CD14-positive monocyte (primary cell): ENCODE results near the gene EIF4H. TPM values are rescaled to one million over a fixed set of nuclear protein-coding genes. Genes with fewer than 3 reads are reported as not detected.
"Not testable (repeated sequence)": the region's sequence is repeated elsewhere in the genome, so short reads cannot be mapped to it uniquely, and the experiment has no call there.

Experiments used
- DNase-seq, 3 donors: peaks; one replicate each; pipeline ENCODE4 v3.0.0-alpha.2; 2011 to 2022
- H2AFZ ChIP-seq: 2 replicates; pipeline ENCODE4 v1.6.0; 2012; ENCODE audit warnings: mild to moderate bottlenecking, low read depth, low read length, inconsistent platforms; ENCODE audit not compliant: insufficient read depth, poor library complexity, severe bottlenecking
- H3K27ac ChIP-seq, 2 donors: 1 replicate in 1 of 2; 2 replicates in 1 of 2; pipeline ENCODE4 v1.5.1; 2012 to 2013; ENCODE audit warnings: low read length in 2 of 2, control low read depth in 1 of 2, inconsistent platforms in 1 of 2, low read depth in 1 of 2, mild to moderate bottlenecking in 1 of 2
- H3K27me3 ChIP-seq, 2 donors: one replicate each; pipeline versions ENCODE4 v1.6.0 to v1.6.1; 2011 to 2013; ENCODE audit warnings: low read length in 2 of 2; ENCODE audit not compliant: control insufficient read depth in 2 of 2, insufficient read depth in 2 of 2
- H3K36me3 ChIP-seq, 2 donors: replicated peaks in 1 of 2; 1 replicate in 1 of 2; 2 replicates in 1 of 2; pipeline versions ENCODE4 v1.5.1 to v1.6.1; 2012 to 2013; ENCODE audit warnings: low read length in 2 of 2, control low read depth in 1 of 2, inconsistent platforms in 1 of 2, mild to moderate bottlenecking in 1 of 2; ENCODE audit not compliant: insufficient read depth in 2 of 2, control insufficient read depth in 1 of 2
- H3K4me1 ChIP-seq, 2 donors: 1 replicate in 1 of 2; 2 replicates in 1 of 2; pipeline versions ENCODE4 v1.5.1 to v1.6.1; 2012 to 2013; ENCODE audit warnings: low read length in 2 of 2, control low read depth in 1 of 2, inconsistent platforms in 1 of 2, mild to moderate bottlenecking in 1 of 2, moderate library complexity in 1 of 2; ENCODE audit not compliant: insufficient read depth in 2 of 2, control insufficient read depth in 1 of 2
- H3K4me2 ChIP-seq: replicated peaks from 2 replicates; pipeline ENCODE3; 2012; ENCODE audit warnings: low read length, moderate library complexity, mild to moderate bottlenecking; ENCODE audit not compliant: poor library complexity, severe bottlenecking; ENCODE audit errors: extremely low read depth
- H3K4me3 ChIP-seq, 3 experiments: fragments of 200-600 bp in 1 of 3; sonication (generic) in 1 of 3; replicated peaks in 1 of 3; 1 replicate in 2 of 3; 2 replicates in 1 of 3; pipeline ENCODE4 v1.5.1; 2011 to 2013; ENCODE audit warnings: low read length in 3 of 3, mild to moderate bottlenecking in 3 of 3, control low read depth in 2 of 3, low read depth in 2 of 3, inconsistent platforms in 1 of 3, moderate library complexity in 1 of 3
- H3K79me2 ChIP-seq: 2 replicates; pipeline ENCODE4 v1.6.0; 2012; ENCODE audit warnings: mild to moderate bottlenecking, control low read depth, inconsistent platforms, low read length, moderate library complexity; ENCODE audit not compliant: insufficient read depth
- H3K9ac ChIP-seq: 2 replicates; pipeline ENCODE4 v1.6.0; 2017; ENCODE audit warnings: low read length, mild to moderate bottlenecking; ENCODE audit not compliant: insufficient read depth, poor library complexity, severe bottlenecking
- H3K9me3 ChIP-seq, 2 donors: replicated peaks in 1 of 2; 1 replicate in 1 of 2; 2 replicates in 1 of 2; pipeline versions ENCODE4 v1.5.1 to v1.6.1; 2012 to 2013; ENCODE audit warnings: low read length in 2 of 2, control low read depth in 1 of 2; ENCODE audit not compliant: control insufficient read depth in 1 of 2, insufficient read depth in 1 of 2
- H4K20me1 ChIP-seq: 2 replicates; pipeline ENCODE4 v1.6.0; 2012; ENCODE audit warnings: mild to moderate bottlenecking, low read length, control low read depth, moderate library complexity; ENCODE audit not compliant: insufficient read depth
- H3K27ac Mint-ChIP-seq, 7 donors: one replicate each; pipeline ENCODE4 v1.8.0; 2020; ENCODE audit warnings: mild to moderate bottlenecking in 7 of 7, mixed read lengths in 7 of 7, moderate library complexity in 6 of 7, inconsistent platforms in 2 of 7
- H3K27me3 Mint-ChIP-seq, 3 donors: one replicate each; pipeline ENCODE4 v1.8.0; 2021 to 2022; ENCODE audit warnings: low read depth in 3 of 3, mild to moderate bottlenecking in 3 of 3, mixed read lengths in 3 of 3, moderate library complexity in 3 of 3, inconsistent platforms in 1 of 3
- H3K36me3 Mint-ChIP-seq, 2 donors: one replicate each; pipeline ENCODE4 v1.8.0; 2020; ENCODE audit warnings: mixed read lengths in 2 of 2, inconsistent platforms in 1 of 2, mild to moderate bottlenecking in 1 of 2
- H3K4me1 Mint-ChIP-seq: one replicate; pipeline ENCODE4 v1.8.0; 2020; ENCODE audit warnings: mild to moderate bottlenecking, mixed read lengths
- H3K4me3 Mint-ChIP-seq, 2 donors: one replicate each; pipeline ENCODE4 v1.8.0; 2020; ENCODE audit warnings: mild to moderate bottlenecking in 2 of 2, mixed read lengths in 2 of 2, moderate library complexity in 1 of 2
- H3K9me3 Mint-ChIP-seq, 7 donors: one replicate each; pipeline ENCODE4 v1.8.0; 2020 to 2022; ENCODE audit warnings: mixed read lengths in 7 of 7, mild to moderate bottlenecking in 6 of 7, moderate library complexity in 6 of 7, inconsistent platforms in 2 of 7
- WGBS: methylation state at CpG from one replicate; pipeline ENCODE4 v1.1.5; 2013; ENCODE audit warnings: missing lambda C conversion rate; ENCODE audit not compliant: insufficient coverage; 5-methylcytosine and 5-hydroxymethylcytosine counted together
- intact Hi-C, 2 donors: fragments of 100-400 bp; cut with micrococcal nuclease; formaldehyde crosslinking; loops; one replicate each; pipeline versions ENCODE4 v1.15.0 to v1.15.1; 2023
- polyA plus RNA-seq, 3 donors: library from polyadenylated mRNA; depleted of rRNA in 1 of 3; unstranded in 2 of 3; stranded (reverse) in 1 of 3; fragments of 300-500 nt in 2 of 3; fragments of >200 nt in 1 of 3; fragmentation: Illumina TruSeq in 2 of 3; gene quantifications; 1 replicate in 2 of 3; 2 replicates in 1 of 3; pipeline ENCODE4 v1.2.3, GENCODE V29; 2012 to 2021
- TF ChIP-seq, protein P1 (sequence below): fragments of 200-600 bp; IDR thresholded peaks from one replicate; pipeline ENCODE4 v1.8.0; 2022; ENCODE audit warnings: antibody characterized with exemption, mild to moderate bottlenecking

EIF4H gene
- polyA plus RNA-seq, 3 donors: 162 to 234 (median 206) TPM

DNA sequence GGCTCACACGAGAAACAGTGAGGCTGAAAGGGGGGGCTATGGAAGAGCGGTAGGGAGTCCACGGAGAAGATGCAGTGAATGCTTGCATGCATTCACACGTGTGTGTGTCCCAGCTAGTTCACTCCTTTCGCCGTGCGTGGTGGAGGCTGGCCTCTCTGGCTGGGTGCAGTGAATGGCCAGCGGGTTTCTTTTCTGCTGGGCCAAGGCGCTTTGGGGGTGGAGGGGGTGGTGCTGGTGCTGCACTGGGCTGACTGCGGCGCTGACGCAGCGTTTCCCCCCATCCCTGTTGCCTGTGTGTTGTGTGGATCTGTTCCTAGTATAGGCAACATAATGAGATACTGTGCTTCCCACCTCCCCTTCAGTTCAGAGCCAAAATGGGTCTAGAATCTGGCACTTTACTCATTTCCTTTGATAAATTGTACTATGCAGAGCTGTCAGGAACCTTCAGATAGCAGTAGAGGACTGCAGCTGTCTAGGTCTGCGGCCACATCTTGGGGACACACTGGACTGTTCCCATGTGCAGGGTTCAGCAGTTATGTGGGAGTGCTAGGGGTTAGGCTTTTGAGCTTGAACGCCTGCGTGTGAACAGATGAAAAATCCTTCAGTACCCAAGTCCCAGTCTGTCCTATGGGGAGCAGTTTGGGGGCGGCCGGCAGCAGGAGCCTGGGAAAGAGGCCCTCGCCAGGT is 22.0 kb downstream of the EIF4H start:
- DNase-seq, H3K27me3 Mint-ChIP-seq, H3K4me3 ChIP-seq, H3K27ac Mint-ChIP-seq, H2AFZ ChIP-seq, intact Hi-C loops, H3K4me1 ChIP-seq, H3K4me3 Mint-ChIP-seq, H3K4me1 Mint-ChIP-seq, H3K27me3 ChIP-seq, H3K9me3 ChIP-seq, H3K9me3 Mint-ChIP-seq, H3K27ac ChIP-seq, H3K4me2 ChIP-seq, H3K9ac ChIP-seq: not testable (repeated sequence)
- Histone ChIP-seq H4K20me1 (peaks cover 49% of the 10 kb centered on the region), H3K36me3 (peaks cover 46 to 67% of the 10 kb centered on the region in 2 donors), H3K79me2 (peaks cover 15% of the 10 kb centered on the region)
- H3K36me3 Mint-ChIP-seq: peaks cover 51 to 72% of the 10 kb centered on the region in 2 donors
- WGBS: 100% methylated on average over 5 of the region's 19 CpGs

DNA sequence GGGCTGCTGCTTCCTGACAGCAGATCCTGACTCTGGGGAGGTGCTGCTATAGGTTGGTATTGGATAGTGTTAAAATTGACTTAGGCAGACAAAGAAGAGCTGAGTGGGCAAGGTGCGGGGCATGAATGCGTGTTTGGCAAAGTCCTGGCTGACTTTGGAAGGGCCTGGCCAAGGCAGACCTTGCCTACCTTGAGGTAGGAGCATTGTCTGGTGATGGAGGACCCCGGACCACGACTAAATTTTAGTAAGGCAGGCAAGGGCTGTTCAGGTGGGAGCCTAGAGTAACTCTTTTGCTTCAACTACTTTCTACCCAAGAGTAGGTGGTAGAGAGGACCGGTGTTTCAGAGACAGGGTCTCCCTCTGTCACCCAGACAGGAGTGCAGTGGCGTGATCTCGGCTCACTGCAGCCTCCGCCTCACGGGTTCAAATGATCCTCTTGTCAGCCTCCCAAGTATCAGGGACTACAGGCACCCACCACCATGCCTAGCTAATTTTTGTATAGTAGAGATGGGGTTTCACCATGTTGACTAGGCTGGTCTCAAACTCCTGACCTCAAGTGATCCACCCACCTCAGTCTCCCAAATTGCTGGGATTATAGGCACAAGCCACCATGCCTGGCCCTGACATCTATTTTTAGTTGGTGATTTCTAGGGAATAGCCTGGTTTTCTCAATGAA is 23.4 kb downstream of the EIF4H start:
- Mint-ChIP-seq H3K27ac (peak overlapping the region in 4 of 7 donors; percentile 20 to 74 (median 50)), H3K4me1 (peaks cover 2% of the 10 kb centered on the region), H3K27me3 (no peaks in the 10 kb centered on the region), H3K4me3 (no peak overlapping the region), H3K9me3 (no peaks in the 10 kb centered on the region), H3K36me3 (peaks cover 39 to 57% of the 10 kb centered on the region in 2 donors)
- H3K9me3 ChIP-seq: no peaks in the 10 kb centered on the region
- TF ChIP-seq, protein P1, sequence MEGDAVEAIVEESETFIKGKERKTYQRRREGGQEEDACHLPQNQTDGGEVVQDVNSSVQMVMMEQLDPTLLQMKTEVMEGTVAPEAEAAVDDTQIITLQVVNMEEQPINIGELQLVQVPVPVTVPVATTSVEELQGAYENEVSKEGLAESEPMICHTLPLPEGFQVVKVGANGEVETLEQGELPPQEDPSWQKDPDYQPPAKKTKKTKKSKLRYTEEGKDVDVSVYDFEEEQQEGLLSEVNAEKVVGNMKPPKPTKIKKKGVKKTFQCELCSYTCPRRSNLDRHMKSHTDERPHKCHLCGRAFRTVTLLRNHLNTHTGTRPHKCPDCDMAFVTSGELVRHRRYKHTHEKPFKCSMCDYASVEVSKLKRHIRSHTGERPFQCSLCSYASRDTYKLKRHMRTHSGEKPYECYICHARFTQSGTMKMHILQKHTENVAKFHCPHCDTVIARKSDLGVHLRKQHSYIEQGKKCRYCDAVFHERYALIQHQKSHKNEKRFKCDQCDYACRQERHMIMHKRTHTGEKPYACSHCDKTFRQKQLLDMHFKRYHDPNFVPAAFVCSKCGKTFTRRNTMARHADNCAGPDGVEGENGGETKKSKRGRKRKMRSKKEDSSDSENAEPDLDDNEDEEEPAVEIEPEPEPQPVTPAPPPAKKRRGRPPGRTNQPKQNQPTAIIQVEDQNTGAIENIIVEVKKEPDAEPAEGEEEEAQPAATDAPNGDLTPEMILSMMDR: no peak
- H3K9ac ChIP-seq: no peak overlapping the region
- H3K27me3 ChIP-seq: no peaks in the 10 kb centered on the region
- WGBS: 100% methylated on average over 2 of the region's 9 CpGs
- peaks cover 9% of the 10 kb centered on the region for H3K79me2 ChIP-seq
- peaks cover 0 to under 1% of the 10 kb centered on the region in 2 donors for H3K4me1 ChIP-seq
- peaks cover 35 to 52% of the 10 kb centered on the region in 2 donors for H3K36me3 ChIP-seq
- H3K4me2 ChIP-seq: no peak overlapping the region
- DNase-seq: no peak
- intact Hi-C loops: no loop called here
- H3K27ac ChIP-seq: no peak overlapping the region
- no peak overlapping the region for H3K4me3 ChIP-seq
- H2AFZ ChIP-seq: no peak overlapping the region
- peaks cover 34% of the 10 kb centered on the region for H4K20me1 ChIP-seq
